Dermis microvascular lymphatic vessel endothelial cell (primary cell): ENCODE data around the gene LSAMP. TPM values are rescaled to one million over a fixed set of nuclear protein-coding genes. Genes with fewer than 3 reads are reported as not detected.

Experiments
- DNase-seq, 2 donors: peaks; one replicate each; pipeline versions ENCODE4 v3.0.0 to v3.0.0-alpha.2; 2010; ENCODE audit warnings: low read depth in 2 of 2
- total RNA-seq: library from RNA; depleted of rRNA; stranded (reverse); fragments of >200 nt; gene quantifications from 2 replicates; pipeline ENCODE4 v1.2.1, GENCODE V29; 2014

Gene LSAMP
- not detected in 2 replicates for total RNA-seq

- no peak for DNase-seq
These were observed at the start of gene LSAMP for GRCh38 chr3:116445311-116445841. LSAMP (minus strand) TSS chr3:116445487.

DNA sequence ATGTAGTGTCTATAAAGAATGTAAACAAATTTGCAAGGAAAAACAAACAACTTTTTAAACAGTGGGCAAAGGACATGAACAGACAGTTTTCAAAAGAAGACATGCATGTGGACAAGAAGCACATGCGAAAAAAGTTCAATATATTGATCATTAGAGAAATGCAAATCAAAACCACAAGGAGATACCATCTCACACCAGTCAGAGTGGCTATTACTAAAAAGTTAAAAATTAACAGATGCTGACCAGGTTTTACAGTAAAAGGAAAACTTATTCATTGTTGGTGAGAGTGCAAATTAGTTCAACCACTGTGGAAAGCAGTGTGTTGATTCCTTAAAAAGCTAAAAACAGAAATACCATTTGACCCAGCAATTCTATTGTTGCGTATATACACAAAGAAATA is 47.1 kb upstream of the LSAMP start:
- no peak for DNase-seq

DNA sequence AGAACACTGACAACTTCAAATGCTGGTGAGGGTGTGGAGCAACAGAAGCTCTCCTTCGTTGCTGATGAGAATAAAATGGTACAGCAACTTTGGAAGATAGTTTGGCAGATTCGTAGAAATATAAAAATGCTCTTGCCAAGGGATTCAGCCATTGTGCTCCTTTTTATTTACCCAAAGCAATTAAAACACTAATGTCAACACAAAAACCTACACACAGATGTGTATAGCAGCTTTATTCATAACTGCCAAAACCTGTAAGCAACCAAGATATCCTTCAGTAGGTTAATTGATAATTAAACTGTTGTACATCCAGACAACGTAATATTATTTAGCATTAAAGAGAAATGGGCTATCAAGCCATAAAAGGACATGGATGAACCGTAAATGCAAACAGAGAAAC is 37.8 kb upstream of the LSAMP start:
- no peak for DNase-seq

DNA sequence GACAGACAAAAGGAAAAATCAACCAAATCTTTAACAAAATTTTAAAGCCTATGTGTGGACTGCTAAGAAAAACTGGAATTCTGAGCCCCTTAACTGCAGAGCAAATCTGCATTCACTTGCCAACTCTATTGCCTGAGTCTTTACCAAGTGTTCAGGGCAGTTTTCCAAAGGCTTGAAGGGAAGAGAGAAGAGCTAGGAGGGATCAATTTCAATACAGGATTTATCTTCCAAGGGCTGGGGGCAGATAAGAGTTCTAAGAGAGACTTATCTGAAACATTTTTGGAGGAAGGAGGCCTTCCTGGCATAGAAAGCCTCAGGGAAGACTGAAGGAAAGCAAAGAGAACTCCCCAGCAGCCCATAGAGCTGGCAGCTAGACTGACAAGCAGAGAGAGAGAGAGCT is 31.4 kb upstream of the LSAMP start:
- no peak for DNase-seq

GRCh38 chr3:116474801-116475200 is 29.5 kb upstream of the LSAMP start:
- no peak for DNase-seq

GRCh38 chr3:116474032-116474780 is 28.9 kb upstream of the LSAMP start:
- no peak for DNase-seq

- no peak for DNase-seq
These were observed 28.3 kb upstream of the LSAMP start for GRCh38 chr3:116473602-116474001.

- no peak for DNase-seq
These were observed 25.4 kb upstream of the LSAMP start for GRCh38 chr3:116470605-116471197.

DNA sequence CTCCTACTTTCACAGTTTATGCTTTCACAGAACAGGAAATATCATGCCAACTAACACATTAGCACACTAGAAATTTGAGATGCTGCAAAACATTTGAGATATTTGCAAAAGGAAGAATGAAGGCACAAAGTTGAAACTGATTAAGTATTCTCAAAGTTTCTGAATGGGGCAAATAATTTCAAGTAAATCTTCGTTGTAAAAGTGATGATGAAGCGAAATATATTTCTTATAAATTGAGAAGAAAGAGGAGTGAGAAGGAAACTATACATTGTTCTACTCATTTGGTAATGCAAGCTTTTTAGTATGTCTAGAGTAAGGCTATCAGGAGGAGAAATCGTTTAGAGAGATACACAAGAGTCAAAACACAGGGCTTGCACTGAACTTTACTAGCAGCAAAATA is 24.3 kb upstream of the LSAMP start:
- no peak for DNase-seq

DNA sequence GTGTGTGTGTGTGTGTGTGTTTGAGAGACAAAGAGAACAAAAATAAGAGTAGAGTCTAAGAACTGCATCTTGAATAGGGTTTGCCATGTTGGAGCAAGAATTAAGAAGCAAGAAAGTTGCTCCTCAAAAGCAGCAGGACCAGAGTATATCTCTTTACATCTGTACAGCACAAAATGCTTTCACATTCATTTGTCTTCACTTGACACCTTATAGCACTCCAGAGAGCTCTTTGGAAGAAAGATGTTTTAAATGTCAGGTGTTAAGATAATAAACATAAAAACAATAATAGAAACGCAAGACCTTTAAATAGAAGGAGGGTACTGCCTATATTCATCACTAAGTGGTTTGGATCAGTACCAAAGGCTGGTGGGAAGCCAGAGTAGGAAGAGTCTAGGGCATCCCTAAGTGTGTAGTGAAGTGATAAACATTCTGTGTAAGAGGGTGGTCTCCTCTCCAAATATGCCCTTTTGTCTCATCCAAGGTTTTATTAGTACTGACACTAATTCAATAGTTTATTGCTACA is 19.1 kb upstream of the LSAMP start:
- no peak for DNase-seq

- DNase-seq: no peak
These were observed 8.5 kb upstream of the LSAMP start for GRCh38 chr3:116453666-116454346.

- no peak for DNase-seq
These were observed 4.5 kb upstream of the LSAMP start for GRCh38 chr3:116449546-116450350.

DNA sequence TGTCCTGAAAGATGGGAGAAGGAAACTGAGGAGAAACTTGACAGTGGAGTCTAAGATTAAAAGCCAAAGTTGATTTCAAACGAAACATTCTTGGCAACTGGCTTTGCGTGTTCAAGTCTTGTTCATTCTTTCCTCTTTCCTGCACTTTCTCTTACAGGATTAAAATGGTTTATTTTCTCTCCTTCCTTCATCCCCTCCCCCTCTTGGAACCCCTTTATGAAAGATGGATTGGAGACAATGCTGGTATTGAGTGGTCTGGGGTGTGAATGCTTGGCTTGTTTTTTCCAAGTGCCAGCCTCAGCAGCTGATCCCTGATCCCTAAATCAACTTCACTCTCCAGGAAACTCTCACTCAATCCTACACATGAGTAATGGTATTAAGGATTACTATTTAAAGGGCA is 703 bp upstream of the LSAMP start:
- no peak for DNase-seq

- no peak for DNase-seq
These were observed 422 bp downstream of the LSAMP start for GRCh38 chr3:116444819-116445310.

DNA sequence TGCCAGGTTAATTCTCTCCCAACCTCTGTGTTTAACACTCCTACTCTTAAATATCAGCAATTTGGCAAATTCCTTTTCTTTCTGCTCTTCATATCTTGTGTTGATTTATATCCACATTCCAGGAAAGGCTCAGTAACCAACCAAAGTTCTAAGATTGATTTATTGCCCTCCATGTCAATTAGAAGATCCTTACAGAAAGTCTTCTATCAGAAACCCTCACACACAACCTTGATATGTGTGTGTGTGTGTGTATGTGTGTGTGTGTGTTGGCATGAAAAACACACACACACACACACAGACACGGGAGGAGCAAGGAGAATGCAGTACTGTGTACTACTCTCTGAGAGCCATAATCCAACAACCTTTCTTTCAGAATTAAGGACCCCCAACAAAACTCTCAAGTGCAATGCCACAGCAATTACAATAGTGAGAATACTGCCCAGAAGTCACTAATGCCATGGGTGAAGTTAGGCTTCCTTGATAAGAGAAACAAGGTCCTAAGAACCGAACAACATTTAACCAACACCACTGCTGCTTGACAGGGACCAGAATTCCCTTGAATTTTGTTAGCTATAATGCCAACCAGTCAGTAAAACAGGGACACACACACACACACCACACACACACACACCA is 1.1 kb downstream of the LSAMP start:
- no peak for DNase-seq

DNA sequence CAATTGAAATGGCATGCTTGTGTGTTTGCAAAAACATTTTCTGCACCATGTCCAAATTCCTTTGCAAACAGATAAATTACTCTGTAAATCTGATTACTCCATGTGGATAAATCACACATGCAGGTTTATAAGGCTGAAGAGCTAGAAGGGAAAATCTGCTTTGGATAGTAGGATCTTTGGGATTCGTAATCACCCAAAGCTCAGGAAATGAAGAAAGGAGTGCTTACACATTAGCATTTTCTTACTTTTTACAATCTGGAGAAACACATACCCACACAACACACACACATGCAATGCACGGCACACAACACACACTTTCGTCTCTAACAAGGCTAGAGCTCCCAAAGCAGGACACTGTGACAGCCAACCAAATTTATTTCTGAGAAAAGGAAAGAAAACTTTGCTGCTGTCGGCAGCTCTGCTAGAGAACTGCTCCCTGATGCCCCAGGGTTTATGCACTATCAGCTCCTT is 2.1 kb downstream of the LSAMP start:
- no peak for DNase-seq

GRCh38 chr3:116442331-116443021 is 2.8 kb downstream of the LSAMP start:
- DNase-seq: no peak

GRCh38 chr3:116441652-116442051 is 3.6 kb downstream of the LSAMP start:
- DNase-seq: no peak

DNA sequence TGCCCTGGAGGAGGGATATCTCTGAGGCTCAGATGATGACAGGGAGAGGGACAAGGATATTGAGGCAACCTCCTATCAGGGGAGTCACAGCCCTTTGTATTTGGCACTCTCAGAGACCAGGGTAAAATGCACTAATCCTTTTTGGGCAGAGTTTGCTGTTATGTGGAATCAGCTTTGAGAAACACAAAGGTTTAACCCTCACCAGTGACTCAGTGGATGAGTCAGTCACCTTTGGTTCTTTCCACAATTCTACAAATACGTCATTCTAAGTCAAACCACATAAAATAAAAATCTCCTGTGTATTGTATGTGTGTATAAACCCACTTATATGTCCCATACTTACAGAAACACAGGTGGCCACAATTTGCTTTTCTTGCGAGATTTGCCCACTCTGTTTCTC is 5.1 kb downstream of the LSAMP start:
- no peak for DNase-seq

DNA sequence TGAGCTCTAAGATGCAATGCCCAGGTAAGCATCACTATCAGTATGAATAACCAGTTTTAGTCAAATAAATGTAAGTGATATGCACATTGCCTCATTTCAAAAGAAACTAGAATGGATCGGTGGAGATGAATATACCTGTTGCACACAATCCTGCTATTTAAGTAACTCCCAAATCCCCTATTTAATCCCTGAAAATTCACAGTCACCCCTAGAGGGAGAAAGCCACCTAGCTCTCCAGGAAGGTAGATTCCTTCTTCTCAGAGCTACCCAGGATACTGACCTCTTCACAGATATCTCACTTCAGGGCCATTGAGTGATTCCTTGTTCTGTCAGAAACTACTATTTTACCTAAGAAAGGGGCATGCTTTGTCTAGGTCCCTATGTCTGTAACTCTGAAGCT is 11.7 kb downstream of the LSAMP start:
- no peak for DNase-seq
